ENCODE measurements around the gene TP53I3. TPM values are rescaled to one million over a fixed set of nuclear protein-coding genes. Genes with fewer than 3 reads are reported as not detected.
A peak's percentile ranks its signal among the peaks of the same experiment; 100 is the strongest.
"Not testable (repeated sequence)": the region's sequence is repeated elsewhere in the genome, so short reads cannot be mapped to it uniquely, and the experiment has no call there.

The TP53I3 gene
- total RNA-seq (2014; rRNA removed; shearing (Covaris generic)): 21.1 and 34.1 TPM in 2 replicates

- peak; percentile 96 for DNase-seq
- Histone ChIP-seq H3K36me3 (replicated peaks; ENCODE audit: control insufficient read depth, insufficient read depth, low read length) (peaks cover 15% of the 10 kb centered on the region), H3K27me3 (ENCODE audit: control insufficient read depth, insufficient read depth, low read length) (no peaks in the 10 kb centered on the region), H3K4me3 (ENCODE audit: insufficient read depth, low read depth, low read length) (peak within 1 kb of the TSS; percentile 75)
These were observed at the start of gene TP53I3 for GRCh38 chr2:24084386-24085199. Gene TP53I3, minus strand, starts transcription at chr2:24084834. Its CDS starts 508 bp downstream, at chr2:24084326.

GRCh38 chr2:24132543-24132942 is 47.9 kb upstream of the TP53I3 start:
- no peak for DNase-seq
- Histone ChIP-seq H3K27me3 (ENCODE audit: control insufficient read depth, insufficient read depth, low read length) (no peaks in the 10 kb centered on the region), H3K4me3 (ENCODE audit: insufficient read depth, low read depth, low read length) (no peak overlapping the region), H3K36me3 (replicated peaks; ENCODE audit: control insufficient read depth, insufficient read depth, low read length) (no peaks in the 10 kb centered on the region)

- Histone ChIP-seq H3K4me3 (ENCODE audit: insufficient read depth, low read depth, low read length) (no peak overlapping the region), H3K36me3 (replicated peaks; ENCODE audit: control insufficient read depth, insufficient read depth, low read length) (no peaks in the 10 kb centered on the region), H3K27me3 (ENCODE audit: control insufficient read depth, insufficient read depth, low read length) (peaks cover 9% of the 10 kb centered on the region)
- no peak for DNase-seq
These were observed 41.3 kb upstream of the TP53I3 start for GRCh38 chr2:24125956-24126355.

- DNase-seq: no peak
- Histone ChIP-seq H3K4me3 (ENCODE audit: insufficient read depth, low read depth, low read length) (peak overlapping the region; percentile 71), H3K36me3 (replicated peaks; ENCODE audit: control insufficient read depth, insufficient read depth, low read length) (no peaks in the 10 kb centered on the region), H3K27me3 (ENCODE audit: control insufficient read depth, insufficient read depth, low read length) (peaks cover 9% of the 10 kb centered on the region)
These were observed 39.4 kb upstream of the TP53I3 start for GRCh38 chr2:24123922-24124580.

- Histone ChIP-seq H3K4me3 (ENCODE audit: insufficient read depth, low read depth, low read length) (peak within 1 kb of the TSS; percentile 71), H3K27me3 (ENCODE audit: control insufficient read depth, insufficient read depth, low read length) (peaks cover 9% of the 10 kb centered on the region), H3K36me3 (replicated peaks; ENCODE audit: control insufficient read depth, insufficient read depth, low read length) (no peaks in the 10 kb centered on the region)
- peak; percentile 92 for DNase-seq
These were observed 38.7 kb upstream of the TP53I3 start, which contains the start of the genes FAM228B and PFN4 for GRCh38 chr2:24123195-24123921. Gene FAM228B, plus strand, starts transcription at chr2:24123469. Its CDS starts 893 bp downstream, at chr2:24124362. Gene PFN4, minus strand, starts transcription at chr2:24123334. Its CDS starts 799 bp downstream, at chr2:24122535.

- Histone ChIP-seq H3K4me3 (ENCODE audit: insufficient read depth, low read depth, low read length) (peak overlapping the region; percentile 71), H3K36me3 (replicated peaks; ENCODE audit: control insufficient read depth, insufficient read depth, low read length) (no peaks in the 10 kb centered on the region), H3K27me3 (ENCODE audit: control insufficient read depth, insufficient read depth, low read length) (peaks cover 9% of the 10 kb centered on the region)
- DNase-seq: no peak
These were observed 37.9 kb upstream of the TP53I3 start for GRCh38 chr2:24122366-24123194.

GRCh38 chr2:24121469-24121868 is 36.8 kb upstream of the TP53I3 start:
- DNase-seq: peak; percentile 49
- peaks cover 9% of the 10 kb centered on the region for H3K27me3 ChIP-seq (ENCODE audit: control insufficient read depth, insufficient read depth, low read length)
- H3K4me3 ChIP-seq (ENCODE audit: insufficient read depth, low read depth, low read length): no peak overlapping the region
- H3K36me3 ChIP-seq (replicated peaks; ENCODE audit: control insufficient read depth, insufficient read depth, low read length): no peaks in the 10 kb centered on the region

- no peak overlapping the region for H3K4me3 ChIP-seq (ENCODE audit: insufficient read depth, low read depth, low read length)
- H3K27me3 ChIP-seq (ENCODE audit: control insufficient read depth, insufficient read depth, low read length): peaks cover 9% of the 10 kb centered on the region
- no peak for DNase-seq
These were observed 36.4 kb upstream of the TP53I3 start for GRCh38 chr2:24121066-24121465.

GRCh38 chr2:24117902-24118301 is 33.3 kb upstream of the TP53I3 start:
- DNase-seq: no peak
- Histone ChIP-seq H3K27me3 (ENCODE audit: control insufficient read depth, insufficient read depth, low read length) (no peaks in the 10 kb centered on the region; the same call in 1 of the 2 replicates), H3K4me3 (ENCODE audit: insufficient read depth, low read depth, low read length) (no peak overlapping the region), H3K36me3 (replicated peaks; ENCODE audit: control insufficient read depth, insufficient read depth, low read length) (no peaks in the 10 kb centered on the region)

More at GRCh38 chr2:24121066-24121465, 36.4 kb upstream of the TP53I3 start:
- H3K36me3 ChIP-seq (replicated peaks; ENCODE audit: control insufficient read depth, insufficient read depth, low read length): no peaks in the 10 kb centered on the region

- Histone ChIP-seq H3K4me3 (ENCODE audit: insufficient read depth, low read depth, low read length) (no peak overlapping the region), H3K27me3 (ENCODE audit: control insufficient read depth, insufficient read depth, low read length) (no peaks in the 10 kb centered on the region), H3K36me3 (replicated peaks; ENCODE audit: control insufficient read depth, insufficient read depth, low read length) (no peaks in the 10 kb centered on the region)
- DNase-seq: no peak
These were observed 30.4 kb upstream of the TP53I3 start for GRCh38 chr2:24115057-24115456.

- no peaks in the 10 kb centered on the region for H3K36me3 ChIP-seq (replicated peaks; ENCODE audit: control insufficient read depth, insufficient read depth, low read length)
- no peaks in the 10 kb centered on the region for H3K27me3 ChIP-seq (ENCODE audit: control insufficient read depth, insufficient read depth, low read length)
- no peak for DNase-seq
- H3K4me3 ChIP-seq (ENCODE audit: insufficient read depth, low read depth, low read length): no peak overlapping the region
These were observed 26.8 kb upstream of the TP53I3 start for GRCh38 chr2:24111407-24111901.

- no peak for DNase-seq
- no peaks in the 10 kb centered on the region for H3K27me3 ChIP-seq (ENCODE audit: control insufficient read depth, insufficient read depth, low read length)
- no peaks in the 10 kb centered on the region for H3K36me3 ChIP-seq (replicated peaks; ENCODE audit: control insufficient read depth, insufficient read depth, low read length)
- H3K4me3 ChIP-seq (ENCODE audit: insufficient read depth, low read depth, low read length): no peak overlapping the region
These were observed 26.1 kb upstream of the TP53I3 start for GRCh38 chr2:24110660-24111303.

GRCh38 chr2:24109431-24109830 is 24.8 kb upstream of the TP53I3 start:
- not testable (repeated sequence) for DNase-seq; H3K36me3 ChIP-seq (replicated peaks; ENCODE audit: control insufficient read depth, insufficient read depth, low read length); H3K4me3 ChIP-seq (ENCODE audit: insufficient read depth, low read depth, low read length); H3K27me3 ChIP-seq (ENCODE audit: control insufficient read depth, insufficient read depth, low read length)
